ENCODE data around the gene ANKRD42.
"Not testable (repeated sequence)": the region's sequence is repeated elsewhere in the genome, so short reads cannot be mapped to it uniquely, and the experiment has no call there.

Gene ANKRD42

GRCh38 chr11:83249445-83249844 is 55.9 kb downstream of the ANKRD42 start:
- H3K4me3 ChIP-seq (ENCODE audit: low read depth, low read length): no peak overlapping the region

GRCh38 chr11:83249972-83250593 is 56.6 kb downstream of the ANKRD42 start:
- no peaks in the 10 kb centered on the region for H3K36me3 ChIP-seq (ENCODE audit: control insufficient read depth, insufficient read depth, low read length)
- no peaks in the 10 kb centered on the region for H3K4me1 ChIP-seq (ENCODE audit: control insufficient read depth, insufficient read depth, low read length)
- H3K27ac ChIP-seq (ENCODE audit: low read depth, low read length): no peak overlapping the region
- no peak overlapping the region for H3K9ac ChIP-seq (ENCODE audit: low read length)
- no peak overlapping the region for H3K4me3 ChIP-seq (ENCODE audit: low read depth, low read length)
- H3K9me3 ChIP-seq (ENCODE audit: control insufficient read depth, insufficient read depth, low read depth, low read length): no peaks in the 10 kb centered on the region
- no peaks in the 10 kb centered on the region for H3K27me3 ChIP-seq (ENCODE audit: control insufficient read depth, insufficient read depth, low read length)

More at GRCh38 chr11:83249445-83249844, 55.9 kb downstream of the ANKRD42 start:
- Histone ChIP-seq H3K4me1 (ENCODE audit: control insufficient read depth, insufficient read depth, low read length) (no peaks in the 10 kb centered on the region), H3K27me3 (ENCODE audit: control insufficient read depth, insufficient read depth, low read length) (no peaks in the 10 kb centered on the region), H3K36me3 (ENCODE audit: control insufficient read depth, insufficient read depth, low read length) (no peaks in the 10 kb centered on the region), H3K9me3 (ENCODE audit: control insufficient read depth, insufficient read depth, low read depth, low read length) (no peaks in the 10 kb centered on the region), H3K9ac (ENCODE audit: low read length) (no peak overlapping the region), H3K27ac (ENCODE audit: low read depth, low read length) (no peak overlapping the region)

GRCh38 chr11:83252266-83252665 is 58.8 kb downstream of the ANKRD42 start:
- Histone ChIP-seq H3K4me1 (ENCODE audit: control insufficient read depth, insufficient read depth, low read length) (no peaks in the 10 kb centered on the region), H3K9ac (ENCODE audit: low read length) (no peak overlapping the region)

DNA sequence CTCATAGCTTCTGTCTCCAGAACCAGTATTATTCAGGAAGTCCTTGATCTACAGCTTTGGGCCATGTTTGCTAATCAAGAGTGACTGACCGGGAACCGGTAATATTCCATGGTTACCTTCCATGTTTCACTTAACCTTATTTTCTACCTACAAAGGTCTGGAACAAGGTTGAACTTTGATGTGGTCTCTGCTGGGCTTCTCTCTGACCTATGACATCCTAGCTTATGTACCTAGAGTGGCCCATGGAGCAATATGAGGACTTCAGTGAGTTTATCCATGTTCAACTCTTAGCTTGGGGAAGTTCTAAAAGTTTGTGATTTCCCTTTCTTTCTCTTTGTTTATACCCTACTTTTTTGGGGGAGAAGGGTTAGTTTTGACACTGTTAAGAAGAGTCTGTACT is 59.4 kb downstream of the ANKRD42 start:
- no peak overlapping the region for H3K27ac ChIP-seq (ENCODE audit: low read depth, low read length)

More at GRCh38 chr11:83252266-83252665, 58.8 kb downstream of the ANKRD42 start:
- Histone ChIP-seq H3K9me3 (ENCODE audit: control insufficient read depth, insufficient read depth, low read depth, low read length) (no peaks in the 10 kb centered on the region), H3K27ac (ENCODE audit: low read depth, low read length) (no peak overlapping the region), H3K27me3 (ENCODE audit: control insufficient read depth, insufficient read depth, low read length) (no peaks in the 10 kb centered on the region), H3K36me3 (ENCODE audit: control insufficient read depth, insufficient read depth, low read length) (no peaks in the 10 kb centered on the region), H3K4me3 (ENCODE audit: low read depth, low read length) (no peak overlapping the region)

GRCh38 chr11:83255366-83255765 is 61.9 kb downstream of the ANKRD42 start:
- Histone ChIP-seq H3K9me3 (ENCODE audit: control insufficient read depth, insufficient read depth, low read depth, low read length) (no peaks in the 10 kb centered on the region), H3K36me3 (ENCODE audit: control insufficient read depth, insufficient read depth, low read length) (peaks cover 21% of the 10 kb centered on the region), H3K4me1 (ENCODE audit: control insufficient read depth, insufficient read depth, low read length) (no peaks in the 10 kb centered on the region), H3K4me3 (ENCODE audit: low read depth, low read length) (no peak overlapping the region), H3K9ac (ENCODE audit: low read length) (no peak overlapping the region), H3K27me3 (ENCODE audit: control insufficient read depth, insufficient read depth, low read length) (no peaks in the 10 kb centered on the region), H3K27ac (ENCODE audit: low read depth, low read length) (no peak overlapping the region)

More for the DNA sequence above, 59.4 kb downstream of the ANKRD42 start:
- H3K9me3 ChIP-seq (ENCODE audit: control insufficient read depth, insufficient read depth, low read depth, low read length): no peaks in the 10 kb centered on the region
- no peaks in the 10 kb centered on the region for H3K27me3 ChIP-seq (ENCODE audit: control insufficient read depth, insufficient read depth, low read length)
- no peak overlapping the region for H3K4me3 ChIP-seq (ENCODE audit: low read depth, low read length)
- H3K36me3 ChIP-seq (ENCODE audit: control insufficient read depth, insufficient read depth, low read length): peaks cover 6% of the 10 kb centered on the region
- no peaks in the 10 kb centered on the region for H3K4me1 ChIP-seq (ENCODE audit: control insufficient read depth, insufficient read depth, low read length)
- no peak overlapping the region for H3K9ac ChIP-seq (ENCODE audit: low read length)

DNA sequence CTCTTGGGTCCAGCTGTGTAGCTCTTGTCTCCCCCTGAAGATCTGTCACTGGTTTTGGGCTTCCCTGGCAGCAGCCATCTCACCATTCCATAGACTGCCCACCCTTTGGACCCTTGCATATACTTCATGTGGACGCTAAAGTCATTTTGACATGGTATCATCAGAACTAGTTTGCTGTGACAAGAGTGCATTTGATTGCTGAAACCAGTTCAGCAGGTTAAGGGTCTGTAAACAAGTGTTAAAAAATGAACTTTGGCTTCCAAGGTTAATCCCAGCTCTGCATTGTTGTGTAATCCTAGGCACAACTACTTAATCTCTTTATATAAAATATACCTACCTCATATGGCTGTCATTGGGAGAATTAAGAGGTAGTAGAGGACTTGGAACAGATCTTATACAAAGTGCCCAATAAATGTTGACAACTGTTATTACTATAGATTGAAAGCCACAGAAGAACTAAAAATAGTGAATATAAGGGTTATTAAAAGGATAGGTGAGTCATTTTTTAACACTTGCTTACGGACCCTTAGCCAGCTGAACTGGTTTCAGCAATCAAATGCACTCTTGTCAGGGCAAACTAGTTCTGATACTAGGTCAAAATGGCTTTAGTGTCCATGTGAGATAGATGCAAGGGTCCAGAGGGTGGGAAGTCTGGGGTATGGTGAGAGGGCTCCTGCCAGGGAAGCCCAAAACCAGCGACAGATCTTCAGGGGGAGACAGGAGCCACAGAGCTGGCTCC is 63.3 kb downstream of the ANKRD42 start:
- Histone ChIP-seq H3K27me3 (ENCODE audit: control insufficient read depth, insufficient read depth, low read length) (no peaks in the 10 kb centered on the region), H3K36me3 (ENCODE audit: control insufficient read depth, insufficient read depth, low read length) (peaks cover 29% of the 10 kb centered on the region), H3K4me3 (ENCODE audit: low read depth, low read length) (no peak overlapping the region), H3K9me3 (ENCODE audit: control insufficient read depth, insufficient read depth, low read depth, low read length) (no peaks in the 10 kb centered on the region), H3K27ac (ENCODE audit: low read depth, low read length) (no peak overlapping the region), H3K4me1 (ENCODE audit: control insufficient read depth, insufficient read depth, low read length) (no peaks in the 10 kb centered on the region), H3K9ac (ENCODE audit: low read length) (no peak overlapping the region)

- Histone ChIP-seq H3K4me3 (ENCODE audit: low read depth, low read length) (no peak overlapping the region), H3K27ac (ENCODE audit: low read depth, low read length) (no peak overlapping the region), H3K9me3 (ENCODE audit: control insufficient read depth, insufficient read depth, low read depth, low read length) (no peaks in the 10 kb centered on the region), H3K9ac (ENCODE audit: low read length) (no peak overlapping the region), H3K27me3 (ENCODE audit: control insufficient read depth, insufficient read depth, low read length) (no peaks in the 10 kb centered on the region), H3K36me3 (ENCODE audit: control insufficient read depth, insufficient read depth, low read length) (peaks cover 34% of the 10 kb centered on the region), H3K4me1 (ENCODE audit: control insufficient read depth, insufficient read depth, low read length) (no peaks in the 10 kb centered on the region)
These were observed 64.3 kb downstream of the ANKRD42 start for GRCh38 chr11:83257761-83258168.

DNA sequence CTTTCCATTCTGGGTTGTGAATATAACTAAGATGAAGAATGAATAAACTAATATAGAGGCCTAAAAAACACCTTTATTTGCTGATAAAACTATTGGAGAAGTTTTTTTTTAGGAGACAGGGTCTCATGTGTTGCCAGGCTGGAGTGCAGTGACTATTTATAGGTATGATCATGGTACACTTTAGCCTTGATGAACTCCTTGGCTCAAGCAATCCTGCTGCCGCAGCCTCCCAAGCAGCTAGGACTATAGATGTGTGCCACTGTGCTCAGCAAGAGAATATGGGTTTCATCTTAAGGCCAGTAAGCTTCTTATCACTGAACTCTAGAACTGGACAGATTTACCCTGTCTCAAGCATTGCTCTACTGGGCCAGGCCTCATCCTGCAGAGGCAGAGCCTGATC is 66.0 kb downstream of the ANKRD42 start:
- H3K27me3 ChIP-seq (ENCODE audit: control insufficient read depth, insufficient read depth, low read length): no peaks in the 10 kb centered on the region
- H3K4me1 ChIP-seq (ENCODE audit: control insufficient read depth, insufficient read depth, low read length): no peaks in the 10 kb centered on the region
- no peak overlapping the region for H3K4me3 ChIP-seq (ENCODE audit: low read depth, low read length)
- H3K9me3 ChIP-seq (ENCODE audit: control insufficient read depth, insufficient read depth, low read depth, low read length): no peaks in the 10 kb centered on the region
- no peak overlapping the region for H3K9ac ChIP-seq (ENCODE audit: low read length)
- peaks cover 48% of the 10 kb centered on the region for H3K36me3 ChIP-seq (ENCODE audit: control insufficient read depth, insufficient read depth, low read length)
- H3K27ac ChIP-seq (ENCODE audit: low read depth, low read length): no peak overlapping the region

DNA sequence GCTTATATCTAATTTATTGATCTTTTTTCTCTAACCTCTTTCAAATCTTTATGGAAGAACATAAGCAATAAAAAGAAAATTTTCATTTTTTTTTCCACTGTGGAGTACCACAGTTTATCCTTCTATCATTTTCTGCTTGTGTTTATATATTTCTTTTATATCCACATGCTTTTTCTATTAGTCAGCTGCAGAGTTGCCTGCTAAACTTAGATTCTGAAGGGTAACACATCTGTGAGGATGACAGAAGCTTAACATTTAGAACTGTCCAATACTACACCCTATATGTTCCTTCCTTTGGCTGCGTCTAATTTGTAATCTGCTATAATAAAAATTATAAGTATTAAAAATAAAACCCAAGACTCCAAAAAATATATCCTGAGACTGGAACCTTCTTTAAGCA is 71.8 kb downstream of the ANKRD42 start:
- H3K4me3 ChIP-seq (ENCODE audit: low read depth, low read length): no peak overlapping the region
- H3K27me3 ChIP-seq (ENCODE audit: control insufficient read depth, insufficient read depth, low read length): no peaks in the 10 kb centered on the region
- H3K36me3 ChIP-seq (ENCODE audit: control insufficient read depth, insufficient read depth, low read length): peaks cover 48% of the 10 kb centered on the region
- H3K27ac ChIP-seq (ENCODE audit: low read depth, low read length): no peak overlapping the region
- no peak overlapping the region for H3K9ac ChIP-seq (ENCODE audit: low read length)
- H3K9me3 ChIP-seq (ENCODE audit: control insufficient read depth, insufficient read depth, low read depth, low read length): no peaks in the 10 kb centered on the region
- H3K4me1 ChIP-seq (ENCODE audit: control insufficient read depth, insufficient read depth, low read length): no peaks in the 10 kb centered on the region

DNA sequence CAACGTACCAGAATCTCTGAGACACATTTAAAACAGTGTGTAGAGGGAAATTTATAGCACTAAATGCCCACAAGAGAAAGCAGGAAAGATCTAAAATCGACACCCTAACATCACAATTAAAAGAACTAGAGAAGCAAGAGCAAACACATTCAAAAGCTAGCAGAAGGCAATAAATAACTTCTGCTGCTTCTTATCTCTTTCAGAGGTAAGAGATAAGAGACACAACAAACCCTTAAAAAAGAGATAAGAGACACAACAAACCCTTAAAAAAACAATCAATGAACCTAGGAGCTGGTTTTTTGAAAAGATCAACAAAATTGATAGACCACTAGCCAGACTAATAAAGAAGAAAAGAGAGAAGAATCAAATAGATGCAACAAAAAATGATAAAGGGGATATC is 75.6 kb downstream of the ANKRD42 start:
- not testable (repeated sequence) for H3K4me1 ChIP-seq (ENCODE audit: control insufficient read depth, insufficient read depth, low read length); H3K9ac ChIP-seq (ENCODE audit: low read length); H3K27me3 ChIP-seq (ENCODE audit: control insufficient read depth, insufficient read depth, low read length); H3K9me3 ChIP-seq (ENCODE audit: control insufficient read depth, insufficient read depth, low read depth, low read length); H3K27ac ChIP-seq (ENCODE audit: low read depth, low read length); H3K4me3 ChIP-seq (ENCODE audit: low read depth, low read length)
- H3K36me3 ChIP-seq (ENCODE audit: control insufficient read depth, insufficient read depth, low read length): peaks cover 44% of the 10 kb centered on the region

DNA sequence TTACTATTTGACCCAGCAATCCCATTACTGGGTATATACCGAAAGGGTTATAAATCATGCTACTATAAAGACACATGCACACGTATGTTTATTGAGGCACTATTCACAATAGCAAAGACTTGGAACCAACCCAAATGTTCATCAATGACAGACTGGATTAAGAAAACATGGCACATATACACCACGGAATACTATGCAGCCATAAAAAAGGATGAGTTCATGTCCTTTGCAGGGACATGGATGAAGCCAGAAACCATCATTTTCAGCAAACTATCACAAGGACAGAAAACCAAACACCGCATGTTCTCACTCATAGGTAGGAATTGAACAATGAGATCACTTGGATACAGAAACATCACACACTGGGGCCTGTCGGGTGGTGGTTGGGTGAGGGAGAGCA is 78.2 kb downstream of the ANKRD42 start:
- peaks cover 51% of the 10 kb centered on the region for H3K36me3 ChIP-seq (ENCODE audit: control insufficient read depth, insufficient read depth, low read length)
- H3K27ac ChIP-seq (ENCODE audit: low read depth, low read length): not testable (repeated sequence)

More for the DNA sequence above, 78.2 kb downstream of the ANKRD42 start:
- not testable (repeated sequence) for H3K4me3 ChIP-seq (ENCODE audit: low read depth, low read length); H3K9ac ChIP-seq (ENCODE audit: low read length); H3K27me3 ChIP-seq (ENCODE audit: control insufficient read depth, insufficient read depth, low read length); H3K9me3 ChIP-seq (ENCODE audit: control insufficient read depth, insufficient read depth, low read depth, low read length); H3K4me1 ChIP-seq (ENCODE audit: control insufficient read depth, insufficient read depth, low read length)

Data from HUES6 (cell line).